ENCODE results near the gene TBCD. TPM values are rescaled to one million over a fixed set of nuclear protein-coding genes. Genes with fewer than 3 reads are reported as not detected.

Gene TBCD
- total RNA-seq, 1 donor from 2014 or later, result 31.8 TPM

DNA sequence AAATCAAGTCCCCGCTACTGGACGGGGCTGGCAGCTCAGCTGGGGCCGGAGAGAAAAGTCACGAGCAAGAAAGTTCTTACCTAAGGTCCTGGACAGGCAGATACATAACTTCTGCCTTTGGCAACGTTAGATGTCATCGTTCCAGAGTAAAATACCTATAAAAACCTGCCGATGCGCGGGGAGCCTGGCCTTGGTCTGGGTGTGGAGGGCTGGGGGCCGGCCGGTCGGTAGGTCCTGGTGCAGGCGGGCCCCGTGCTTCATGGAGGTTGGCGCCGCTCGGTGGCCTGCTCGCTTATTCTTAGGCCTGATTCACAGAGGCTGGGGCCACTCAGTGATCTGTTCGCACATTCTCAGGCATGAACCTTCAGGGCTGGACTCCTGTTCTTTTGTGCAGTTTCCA is 121.7 kb downstream of the TBCD start:
- peaks cover 2% of the 10 kb centered on the region for H3K79me2 ChIP-seq (ENCODE audit: insufficient read depth, low read length)
- no peak overlapping the region for H3K9ac ChIP-seq (ENCODE audit: low read length)
- no peaks in the 10 kb centered on the region for H3K4me1 ChIP-seq (ENCODE audit: insufficient read depth, low read length)
- H4K20me1 ChIP-seq (ENCODE audit: insufficient read depth, low read length), result no peaks in the 10 kb centered on the region
- H3K27ac Mint-ChIP-seq (ENCODE audit: unreplicated experiment), result no peak overlapping the region
- no peak overlapping the region for H2AFZ ChIP-seq (ENCODE audit: low read depth, low read length)
- no peak for TF ChIP-seq EZH2 (IDR thresholded peaks at IDR 0.05; ENCODE audit: insufficient read depth, low read length)
- TF ChIP-seq, protein P1, sequence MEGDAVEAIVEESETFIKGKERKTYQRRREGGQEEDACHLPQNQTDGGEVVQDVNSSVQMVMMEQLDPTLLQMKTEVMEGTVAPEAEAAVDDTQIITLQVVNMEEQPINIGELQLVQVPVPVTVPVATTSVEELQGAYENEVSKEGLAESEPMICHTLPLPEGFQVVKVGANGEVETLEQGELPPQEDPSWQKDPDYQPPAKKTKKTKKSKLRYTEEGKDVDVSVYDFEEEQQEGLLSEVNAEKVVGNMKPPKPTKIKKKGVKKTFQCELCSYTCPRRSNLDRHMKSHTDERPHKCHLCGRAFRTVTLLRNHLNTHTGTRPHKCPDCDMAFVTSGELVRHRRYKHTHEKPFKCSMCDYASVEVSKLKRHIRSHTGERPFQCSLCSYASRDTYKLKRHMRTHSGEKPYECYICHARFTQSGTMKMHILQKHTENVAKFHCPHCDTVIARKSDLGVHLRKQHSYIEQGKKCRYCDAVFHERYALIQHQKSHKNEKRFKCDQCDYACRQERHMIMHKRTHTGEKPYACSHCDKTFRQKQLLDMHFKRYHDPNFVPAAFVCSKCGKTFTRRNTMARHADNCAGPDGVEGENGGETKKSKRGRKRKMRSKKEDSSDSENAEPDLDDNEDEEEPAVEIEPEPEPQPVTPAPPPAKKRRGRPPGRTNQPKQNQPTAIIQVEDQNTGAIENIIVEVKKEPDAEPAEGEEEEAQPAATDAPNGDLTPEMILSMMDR (IDR thresholded peaks at IDR 0.05; ENCODE audit: insufficient read depth, low read depth, low read length), result no peak
- DNase-seq (ENCODE audit: low read depth) (no peak), FAIRE-seq (no peak)
- H3K4me1 Mint-ChIP-seq (ENCODE audit: low read depth, unreplicated experiment), result peaks cover 11% of the 10 kb centered on the region
- H3K4me3 Mint-ChIP-seq (ENCODE audit: unreplicated experiment), result no peak overlapping the region
- H3K4me3 ChIP-seq (ENCODE audit: insufficient read depth, low read depth, low read length), result no peak overlapping the region
- no peak overlapping the region for H3K27ac ChIP-seq (ENCODE audit: low read depth, low read length)
- H3K36me3 ChIP-seq (ENCODE audit: insufficient read depth, low read length), result no peaks in the 10 kb centered on the region
- no peaks in the 10 kb centered on the region for H3K9me3 Mint-ChIP-seq (ENCODE audit: unreplicated experiment)
- H3K4me2 ChIP-seq (ENCODE audit: low read length), result no peak overlapping the region
- H3K27me3 Mint-ChIP-seq (ENCODE audit: low read depth, unreplicated experiment), result peaks cover 7% of the 10 kb centered on the region
- H3K27me3 ChIP-seq (ENCODE audit: insufficient read depth, low read length), result no peaks in the 10 kb centered on the region
- no peaks in the 10 kb centered on the region for H3K9me3 ChIP-seq (ENCODE audit: insufficient read depth, low read depth, low read length)
- H3K36me3 Mint-ChIP-seq (ENCODE audit: low read depth, unreplicated experiment), result peaks cover 13% of the 10 kb centered on the region

DNA sequence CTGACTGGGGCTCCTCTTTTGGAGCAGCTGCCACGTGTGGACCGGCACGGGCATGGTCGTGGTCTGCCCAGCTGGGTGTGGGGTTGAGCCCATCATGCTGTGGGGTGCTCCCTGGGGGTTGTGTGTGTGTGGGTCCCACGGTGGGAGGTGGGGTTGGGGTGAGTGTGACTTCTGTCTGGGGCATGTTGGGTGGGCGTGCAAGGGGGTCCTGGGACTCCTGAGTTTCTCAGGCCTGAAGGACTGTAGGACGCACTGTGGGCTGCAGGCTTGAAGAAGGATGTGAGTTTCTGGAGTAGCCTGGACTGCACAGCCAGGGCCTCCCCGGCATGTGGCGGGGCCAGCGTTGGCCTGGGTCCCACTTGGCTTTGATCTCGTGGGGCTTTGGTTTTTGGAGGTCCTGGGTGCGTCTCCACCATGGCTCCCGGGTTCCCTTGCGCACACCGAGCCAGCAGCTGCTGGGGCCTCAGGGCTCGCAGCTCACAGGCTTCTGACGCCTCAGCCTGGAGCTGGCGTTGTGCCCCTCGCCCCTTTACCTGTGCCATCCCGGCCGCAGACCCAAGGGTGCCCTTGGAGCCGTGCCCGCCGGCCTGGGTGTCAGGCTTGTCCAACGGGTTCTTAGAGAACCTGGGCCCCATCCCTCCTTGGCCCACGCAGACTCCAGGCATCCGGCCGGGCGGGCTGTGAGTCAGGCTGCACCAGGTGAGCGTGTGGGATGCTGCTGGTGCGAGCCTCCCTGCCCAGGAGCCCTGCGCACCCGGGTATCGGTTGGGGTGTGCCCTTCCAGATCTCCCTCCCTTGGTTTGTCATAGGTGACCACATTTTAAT is 122.4 kb downstream of the TBCD start:
- Mint-ChIP-seq H3K4me3 (ENCODE audit: unreplicated experiment) (no peak overlapping the region), H3K9me3 (ENCODE audit: unreplicated experiment) (no peaks in the 10 kb centered on the region), H3K27ac (ENCODE audit: unreplicated experiment) (no peak overlapping the region), H3K4me1 (ENCODE audit: low read depth, unreplicated experiment) (peaks cover 11% of the 10 kb centered on the region), H3K36me3 (ENCODE audit: low read depth, unreplicated experiment) (peaks cover 13% of the 10 kb centered on the region), H3K27me3 (ENCODE audit: low read depth, unreplicated experiment) (peaks cover 7% of the 10 kb centered on the region)
- Histone ChIP-seq H2AFZ (ENCODE audit: low read depth, low read length) (no peak overlapping the region), H3K79me2 (ENCODE audit: insufficient read depth, low read length) (peaks cover 3% of the 10 kb centered on the region), H3K27me3 (ENCODE audit: insufficient read depth, low read length) (no peaks in the 10 kb centered on the region), H3K4me2 (ENCODE audit: low read length) (no peak overlapping the region), H3K36me3 (ENCODE audit: insufficient read depth, low read length) (no peaks in the 10 kb centered on the region), H3K4me3 (ENCODE audit: insufficient read depth, low read depth, low read length) (no peak overlapping the region), H3K9ac (ENCODE audit: low read length) (no peak overlapping the region), H3K27ac (ENCODE audit: low read depth, low read length) (no peak overlapping the region), H3K9me3 (ENCODE audit: insufficient read depth, low read depth, low read length) (no peaks in the 10 kb centered on the region), H3K4me1 (ENCODE audit: insufficient read depth, low read length) (no peaks in the 10 kb centered on the region), H4K20me1 (ENCODE audit: insufficient read depth, low read length) (no peaks in the 10 kb centered on the region)
- FAIRE-seq (no peak), DNase-seq (ENCODE audit: low read depth) (no peak)
- TF ChIP-seq, protein P1 (IDR thresholded peaks at IDR 0.05; ENCODE audit: insufficient read depth, low read depth, low read length), result no peak
- no peak for TF ChIP-seq EZH2 (IDR thresholded peaks at IDR 0.05; ENCODE audit: insufficient read depth, low read length)

DNA sequence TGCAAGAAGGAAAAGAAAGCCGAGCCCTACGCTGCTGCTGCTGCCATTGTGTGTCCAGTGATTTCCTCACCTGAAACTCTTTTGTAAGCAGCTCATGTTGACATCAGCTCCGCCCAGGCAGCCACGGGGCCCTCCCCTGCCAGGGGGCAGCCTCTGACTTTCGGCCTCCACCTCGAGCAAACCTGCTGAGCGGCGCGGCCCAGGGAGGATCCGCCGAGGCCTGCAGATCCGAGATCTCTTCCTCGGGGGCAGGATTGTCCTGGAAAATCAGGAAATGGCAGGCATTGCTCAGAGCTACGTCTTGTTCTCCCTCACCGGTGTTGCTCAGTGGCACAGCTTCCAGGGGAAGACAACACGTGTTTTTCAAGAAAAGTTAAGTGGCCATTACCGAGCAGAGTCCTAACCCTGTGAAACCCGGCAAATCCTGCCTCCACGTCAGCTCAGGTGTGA is 123.6 kb downstream of the TBCD start:
- H3K9me3 Mint-ChIP-seq (ENCODE audit: unreplicated experiment), result no peaks in the 10 kb centered on the region
- no peaks in the 10 kb centered on the region for H3K4me1 ChIP-seq (ENCODE audit: insufficient read depth, low read length)
- H3K9ac ChIP-seq (ENCODE audit: low read length), result no peak overlapping the region
- H3K4me3 ChIP-seq (ENCODE audit: insufficient read depth, low read depth, low read length), result no peak overlapping the region
- H3K27ac Mint-ChIP-seq (ENCODE audit: unreplicated experiment), result no peak overlapping the region
- H3K36me3 Mint-ChIP-seq (ENCODE audit: low read depth, unreplicated experiment), result peaks cover 13% of the 10 kb centered on the region
- H3K36me3 ChIP-seq (ENCODE audit: insufficient read depth, low read length), result no peaks in the 10 kb centered on the region
- H4K20me1 ChIP-seq (ENCODE audit: insufficient read depth, low read length), result no peaks in the 10 kb centered on the region
- H3K4me1 Mint-ChIP-seq (ENCODE audit: low read depth, unreplicated experiment), result peaks cover 11% of the 10 kb centered on the region
- no peak overlapping the region for H2AFZ ChIP-seq (ENCODE audit: low read depth, low read length)
- peaks cover 15% of the 10 kb centered on the region for H3K79me2 ChIP-seq (ENCODE audit: insufficient read depth, low read length)
- TF ChIP-seq, protein P1 (IDR thresholded peaks at IDR 0.05; ENCODE audit: insufficient read depth, low read depth, low read length), result no peak
- no peak for TF ChIP-seq EZH2 (IDR thresholded peaks at IDR 0.05; ENCODE audit: insufficient read depth, low read length)
- peaks cover 3% of the 10 kb centered on the region for H3K27me3 Mint-ChIP-seq (ENCODE audit: low read depth, unreplicated experiment)
- no peak overlapping the region for H3K27ac ChIP-seq (ENCODE audit: low read depth, low read length)
- no peak for FAIRE-seq
- H3K9me3 ChIP-seq (ENCODE audit: insufficient read depth, low read depth, low read length), result no peaks in the 10 kb centered on the region
- H3K4me3 Mint-ChIP-seq (ENCODE audit: unreplicated experiment), result no peak overlapping the region
- no peak for DNase-seq (ENCODE audit: low read depth)
- H3K27me3 ChIP-seq (ENCODE audit: insufficient read depth, low read length), result no peaks in the 10 kb centered on the region
- no peak overlapping the region for H3K4me2 ChIP-seq (ENCODE audit: low read length)
